Breast epithelium (tissue), 3 donors: Measurements from ENCODE around the gene CASKIN1.

Source experiments
- CTCF ChIP-seq, 3 donors: fragments of 450-650 bp; IDR thresholded peaks; one replicate each; pipeline ENCODE4 v1.5.1; 2016 to 2017; ENCODE audit warnings: antibody characterized with exemption in 3 of 3, mild to moderate bottlenecking in 3 of 3, moderate library complexity in 3 of 3
- POLR2A ChIP-seq: fragments of 450-650 bp; IDR thresholded peaks from one replicate; pipeline ENCODE4 v1.6.1; 2016; ENCODE audit warnings: antibody characterized with exemption, mild to moderate bottlenecking, moderate library complexity
- POLR2AphosphoS5 ChIP-seq, 3 donors: sonication (generic); formaldehyde crosslinking; IDR thresholded peaks; one replicate each; pipeline ENCODE4 v1.6.1; 2017; ENCODE audit warnings: antibody characterized with exemption in 3 of 3

GRCh38 chr16:2150418-2151187 lies 45.8 kb downstream of the CASKIN1 start:
- TF ChIP-seq CTCF (IDR thresholded peaks at IDR 0.05), result no peak
- no peak for TF ChIP-seq POLR2A
- TF ChIP-seq POLR2AphosphoS5 (IDR thresholded peaks at IDR 0.05), result no peak
